Measurements from ENCODE around the gene BEND6.

The BEND6 gene

GRCh38 chr6:56940977-56941376 is 13.9 kb upstream of the BEND6 start:
- DNase-seq (ENCODE audit: low read depth) = no peak

GRCh38 chr6:56944661-56945060 is 10.2 kb upstream of the BEND6 start:
- no peak for DNase-seq (ENCODE audit: low read depth)

- DNase-seq (ENCODE audit: low read depth) = no peak
Measured at GRCh38 chr6:56946368-56946767, 8.5 kb upstream of the BEND6 start.

- DNase-seq (ENCODE audit: low read depth) = no peak
Measured at GRCh38 chr6:56947924-56948323, 7.0 kb upstream of the BEND6 start.

- no peak for DNase-seq (ENCODE audit: low read depth)
Measured at GRCh38 chr6:56949265-56949664, 5.6 kb upstream of the BEND6 start.

- no peak for DNase-seq (ENCODE audit: low read depth)
Measured at GRCh38 chr6:56949925-56950495, 4.9 kb upstream of the BEND6 start.

- DNase-seq (ENCODE audit: low read depth) = no peak
Measured at GRCh38 chr6:56951049-56951831, 3.7 kb upstream of the BEND6 start.

- DNase-seq (ENCODE audit: low read depth) = no peak
Measured at GRCh38 chr6:56953597-56954402, 1.1 kb upstream of the BEND6 start.

GRCh38 chr6:56955171-56956155 is 556 bp downstream of the BEND6 start:
- peak; percentile 51 for DNase-seq (ENCODE audit: low read depth)

GRCh38 chr6:56956491-56956890 is 1.6 kb downstream of the BEND6 start:
- no peak for DNase-seq (ENCODE audit: low read depth)

- DNase-seq (ENCODE audit: low read depth) = no peak
Measured at GRCh38 chr6:56957856-56958255, 2.9 kb downstream of the BEND6 start.

- no peak for DNase-seq (ENCODE audit: low read depth)
Measured at GRCh38 chr6:56958481-56958880, 3.6 kb downstream of the BEND6 start.

- DNase-seq (ENCODE audit: low read depth) = no peak
Measured at GRCh38 chr6:56959094-56959493, 4.2 kb downstream of the BEND6 start.

- no peak for DNase-seq (ENCODE audit: low read depth)
Measured at GRCh38 chr6:56959938-56960337, 5.0 kb downstream of the BEND6 start.

- no peak for DNase-seq (ENCODE audit: low read depth)
Measured at GRCh38 chr6:56961151-56961550, 6.2 kb downstream of the BEND6 start.

- no peak for DNase-seq (ENCODE audit: low read depth)
Measured at GRCh38 chr6:56962441-56962840, 7.5 kb downstream of the BEND6 start.

- no peak for DNase-seq (ENCODE audit: low read depth)
Measured at GRCh38 chr6:56963043-56963442, 8.1 kb downstream of the BEND6 start.

GRCh38 chr6:56963793-56964192 is 8.9 kb downstream of the BEND6 start:
- no peak for DNase-seq (ENCODE audit: low read depth)

GRCh38 chr6:56965126-56965525 is 10.2 kb downstream of the BEND6 start:
- no peak for DNase-seq (ENCODE audit: low read depth)

- DNase-seq (ENCODE audit: low read depth) = no peak
Measured at GRCh38 chr6:56970849-56971248, 15.9 kb downstream of the BEND6 start.

- DNase-seq (ENCODE audit: low read depth) = no peak
Measured at GRCh38 chr6:56977192-56977591, 22.3 kb downstream of the BEND6 start.

GRCh38 chr6:56978530-56978929 is 23.6 kb downstream of the BEND6 start:
- no peak for DNase-seq (ENCODE audit: low read depth)

All from stimulated activated CD8-positive, alpha-beta memory T cell treated with anti-CD3 and anti-CD28 coated beads, Interleukin-4, amount 100 ng/mL, for 24 hours (primary cell).